BLaER1 (cell line): ENCODE measurements around the gene WDR54.
A peak's percentile ranks its signal among the peaks of the same experiment; 100 is the strongest.

Experiments used
- H3K27ac ChIP-seq: shearing (Covaris generic); formaldehyde crosslinking; 2 replicates; pipeline ENCODE4 v1.8.1; 2022
- H3K27me3 ChIP-seq: shearing (Covaris generic); formaldehyde crosslinking; 2 replicates; pipeline ENCODE4 v1.8.1; 2022
- H3K36me3 ChIP-seq: shearing (Covaris generic); formaldehyde crosslinking; 2 replicates; pipeline ENCODE4 v1.8.1; 2022
- H3K4me1 ChIP-seq: shearing (Covaris generic); formaldehyde crosslinking; 2 replicates; pipeline ENCODE4 v1.8.1; 2022
- H3K4me2 ChIP-seq: shearing (Covaris generic); formaldehyde crosslinking; 2 replicates; pipeline ENCODE4 v1.8.1; 2022
- H3K4me3 ChIP-seq: shearing (Covaris generic); formaldehyde crosslinking; 2 replicates; pipeline ENCODE4 v1.8.1; 2022
- H3K9ac ChIP-seq: shearing (Covaris generic); formaldehyde crosslinking; 2 replicates; pipeline ENCODE4 v1.8.1; 2022
- H3K9me3 ChIP-seq: shearing (Covaris generic); formaldehyde crosslinking; 2 replicates; pipeline ENCODE4 v1.8.1; 2022
- H4K20me1 ChIP-seq: shearing (Covaris generic); formaldehyde crosslinking; 2 replicates; pipeline ENCODE4 v1.8.1; 2022
- Cebpa-rat ChIP-seq: shearing (Covaris generic); IDR thresholded peaks from 2 replicates; pipeline ENCODE4 v1.8.1; 2022

Gene WDR54, protein sequence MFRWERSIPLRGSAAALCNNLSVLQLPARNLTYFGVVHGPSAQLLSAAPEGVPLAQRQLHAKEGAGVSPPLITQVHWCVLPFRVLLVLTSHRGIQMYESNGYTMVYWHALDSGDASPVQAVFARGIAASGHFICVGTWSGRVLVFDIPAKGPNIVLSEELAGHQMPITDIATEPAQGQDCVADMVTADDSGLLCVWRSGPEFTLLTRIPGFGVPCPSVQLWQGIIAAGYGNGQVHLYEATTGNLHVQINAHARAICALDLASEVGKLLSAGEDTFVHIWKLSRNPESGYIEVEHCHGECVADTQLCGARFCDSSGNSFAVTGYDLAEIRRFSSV

GRCh38 chr2:74421221-74421870 is at the start of gene WDR54, which contains the start of gene C2orf81:
TSS of gene WDR54 (plus strand) at chr2:74421730. CDS start at chr2:74422154, 424 bp downstream.
TSS of gene C2orf81 (minus strand) at chr2:74421619. CDS start at chr2:74421560, 59 bp downstream.
- Histone ChIP-seq H3K36me3 (peaks cover 25% of the 10 kb centered on the region), H4K20me1 (no peaks in the 10 kb centered on the region)
- no peak for TF ChIP-seq Cebpa-rat

DNA sequence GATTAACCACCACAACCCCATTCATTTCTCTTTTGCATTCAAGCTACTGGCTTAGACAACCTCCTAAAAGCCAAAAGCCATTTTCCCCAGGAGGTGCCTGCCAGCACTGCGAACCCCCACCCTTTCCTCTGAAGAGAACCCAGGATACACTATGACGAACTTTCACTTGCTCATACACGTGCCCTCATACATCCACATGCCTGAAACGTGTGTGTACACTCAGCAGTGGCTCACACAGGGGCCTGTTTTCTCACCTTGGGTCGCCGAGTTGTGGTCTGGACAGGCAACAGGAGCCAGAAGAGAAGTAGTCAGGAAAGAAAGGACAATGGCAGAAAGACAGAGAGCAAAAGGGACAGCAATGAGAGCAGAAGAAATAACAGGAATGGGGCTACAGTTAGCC is 48.9 kb upstream of the WDR54 start:
- Histone ChIP-seq H3K36me3 (peaks cover 90% of the 10 kb centered on the region), H3K4me2 (peak overlapping the region; percentile 63), H4K20me1 (peaks cover 53% of the 10 kb centered on the region)

More at GRCh38 chr2:74421221-74421870, at the start of gene WDR54, which contains the start of gene C2orf81:
- Histone ChIP-seq H3K9ac (peak within 1 kb of the TSS; percentile 69), H3K4me2 (peak within 1 kb of the TSS; percentile 96), H3K27me3 (peaks cover 21% of the 10 kb centered on the region), H3K27ac (0 out of 2 replicates have a peak within 1 kb of the TSS, but pooled peaks have one; percentile 38), H3K9me3 (no peaks in the 10 kb centered on the region), H3K4me3 (peak within 1 kb of the TSS; percentile 86), H3K4me1 (peaks cover 44% of the 10 kb centered on the region)

GRCh38 chr2:74373221-74373676 is 48.3 kb upstream of the WDR54 start:
- peak overlapping the region; percentile 63 for H3K4me2 ChIP-seq

More for the DNA sequence above, 48.9 kb upstream of the WDR54 start:
- peaks cover 30% of the 10 kb centered on the region for H3K4me1 ChIP-seq
- H3K27ac ChIP-seq: peak overlapping the region; percentile 35; the same call in 1 of the 2 replicates
- H3K9ac ChIP-seq: 0 out of 2 replicates have a peak overlapping the region, but pooled peaks have one; percentile 3
- no peak overlapping the region for H3K4me3 ChIP-seq
- no peaks in the 10 kb centered on the region for H3K27me3 ChIP-seq
- H3K9me3 ChIP-seq: no peaks in the 10 kb centered on the region
- TF ChIP-seq Cebpa-rat: no peak

DNA sequence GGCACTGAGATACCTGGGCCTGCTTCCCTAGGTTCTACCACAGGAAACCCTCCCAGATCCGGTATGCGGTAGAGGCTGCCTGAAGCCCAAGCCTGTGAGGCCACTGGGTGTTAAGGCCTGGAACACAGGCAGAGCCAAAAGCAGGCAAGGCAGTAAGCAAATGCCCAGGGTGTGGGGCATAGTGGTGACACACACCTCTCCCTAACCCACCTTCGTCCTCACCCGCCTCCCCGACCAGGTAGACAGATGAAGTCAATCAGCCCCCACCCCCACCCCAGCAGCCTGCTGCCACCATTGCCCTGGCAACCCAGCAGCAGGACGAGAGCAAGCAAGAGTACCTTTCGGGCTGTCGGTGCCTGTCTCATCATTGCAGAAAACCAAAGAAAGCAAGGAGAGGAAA is 47.5 kb upstream of the WDR54 start:
- TF ChIP-seq Cebpa-rat: no peak
- no peaks in the 10 kb centered on the region for H3K27me3 ChIP-seq
- peaks cover 90% of the 10 kb centered on the region for H3K36me3 ChIP-seq
- no peaks in the 10 kb centered on the region for H3K9me3 ChIP-seq
- H3K27ac ChIP-seq: no peak overlapping the region
- H3K4me1 ChIP-seq: peaks cover 35% of the 10 kb centered on the region
- H3K4me3 ChIP-seq: no peak overlapping the region
- no peak overlapping the region for H3K9ac ChIP-seq
- peaks cover 66% of the 10 kb centered on the region for H4K20me1 ChIP-seq
- peak overlapping the region; percentile 63 for H3K4me2 ChIP-seq

More at GRCh38 chr2:74373221-74373676, 48.3 kb upstream of the WDR54 start:
- Histone ChIP-seq H3K9ac (0 out of 2 replicates have a peak overlapping the region, but pooled peaks have one; percentile 3), H3K36me3 (peaks cover 90% of the 10 kb centered on the region), H3K4me1 (peaks cover 30% of the 10 kb centered on the region), H3K27me3 (no peaks in the 10 kb centered on the region), H3K4me3 (no peak overlapping the region), H3K9me3 (no peaks in the 10 kb centered on the region), H4K20me1 (peaks cover 59% of the 10 kb centered on the region), H3K27ac (peak overlapping the region; percentile 35; the same call in 1 of the 2 replicates)
- no peak for TF ChIP-seq Cebpa-rat

DNA sequence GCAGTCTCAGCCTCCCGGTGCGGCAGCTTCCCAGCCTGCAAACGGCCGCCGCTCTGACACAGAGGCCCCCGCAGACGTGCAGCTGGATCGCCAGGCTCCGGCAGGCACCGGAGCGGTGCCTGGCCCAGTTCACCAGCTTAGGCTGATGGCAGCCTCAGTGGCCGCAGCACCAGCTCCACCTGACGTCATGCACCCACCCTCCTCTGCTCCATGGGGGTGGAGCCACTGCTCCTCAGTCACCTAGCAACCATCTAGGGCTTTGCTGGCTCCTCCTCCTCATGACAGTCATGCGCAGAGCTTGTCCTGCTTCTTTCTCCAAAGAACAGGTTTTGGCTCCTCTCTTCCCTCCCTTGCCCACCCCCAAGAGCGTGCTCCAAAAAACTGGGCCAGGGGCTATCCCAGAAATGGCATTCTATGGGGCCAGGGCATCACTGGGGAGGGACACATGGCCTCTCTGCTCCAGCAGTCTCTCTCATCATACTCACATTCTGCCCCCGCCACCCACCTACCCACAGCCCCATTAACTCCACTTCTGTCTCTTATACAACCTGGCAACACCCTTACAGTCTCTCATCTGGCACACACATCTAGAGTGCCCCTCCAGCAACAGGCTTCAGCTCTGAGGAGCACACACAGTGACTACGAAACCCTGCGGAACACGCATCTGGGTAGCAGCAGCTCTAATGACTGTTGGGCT is 46.9 kb upstream of the WDR54 start:
- Histone ChIP-seq H3K27me3 (no peaks in the 10 kb centered on the region), H3K4me3 (no peak overlapping the region), H3K36me3 (peaks cover 89% of the 10 kb centered on the region), H4K20me1 (peaks cover 73% of the 10 kb centered on the region), H3K9me3 (no peaks in the 10 kb centered on the region), H3K4me1 (peaks cover 42% of the 10 kb centered on the region), H3K27ac (no peak overlapping the region), H3K4me2 (no peak overlapping the region), H3K9ac (no peak overlapping the region)
- no peak for TF ChIP-seq Cebpa-rat

GRCh38 chr2:74375838-74376237 is 45.7 kb upstream of the WDR54 start:
- Histone ChIP-seq H3K27me3 (no peaks in the 10 kb centered on the region), H3K4me3 (no peak overlapping the region), H3K27ac (no peak overlapping the region), H3K9me3 (no peaks in the 10 kb centered on the region), H3K36me3 (peaks cover 80% of the 10 kb centered on the region), H3K9ac (no peak overlapping the region), H4K20me1 (peaks cover 85% of the 10 kb centered on the region), H3K4me1 (peaks cover 52% of the 10 kb centered on the region), H3K4me2 (peak overlapping the region; percentile 39)
- TF ChIP-seq Cebpa-rat: no peak

DNA sequence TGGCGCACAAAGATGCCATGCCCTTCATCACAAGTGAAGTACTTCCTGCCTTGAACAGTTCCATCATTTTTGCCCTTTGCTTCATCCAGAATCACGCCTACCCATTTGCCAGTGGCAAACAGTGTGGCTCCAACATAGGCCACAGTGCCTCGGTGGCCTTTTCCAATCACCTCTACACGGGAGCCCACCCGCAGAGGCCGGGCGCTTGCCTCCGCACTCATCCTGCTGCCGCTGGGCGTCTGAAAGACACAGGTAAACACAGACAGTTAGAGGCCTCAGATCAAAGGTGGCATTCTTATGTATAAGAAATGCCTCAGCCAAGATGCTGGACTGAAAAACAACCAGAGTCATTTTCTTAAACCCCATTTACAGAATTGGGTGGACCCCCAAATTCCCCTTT is 43.5 kb upstream of the WDR54 start:
- Histone ChIP-seq H3K4me1 (peaks cover 47% of the 10 kb centered on the region), H4K20me1 (peaks cover 90% of the 10 kb centered on the region), H3K4me3 (no peak overlapping the region), H3K36me3 (peaks cover 76% of the 10 kb centered on the region), H3K9me3 (no peaks in the 10 kb centered on the region), H3K4me2 (no peak overlapping the region), H3K27ac (no peak overlapping the region), H3K9ac (no peak overlapping the region), H3K27me3 (no peaks in the 10 kb centered on the region)
- no peak for TF ChIP-seq Cebpa-rat

- H3K36me3 ChIP-seq: peaks cover 83% of the 10 kb centered on the region
- peaks cover 34% of the 10 kb centered on the region for H3K4me1 ChIP-seq
- H3K27ac ChIP-seq: peak within 1 kb of the TSS; percentile 19; the same call in 1 of the 2 replicates
- no peak for TF ChIP-seq Cebpa-rat
- no peaks in the 10 kb centered on the region for H3K9me3 ChIP-seq
- H3K27me3 ChIP-seq: no peaks in the 10 kb centered on the region
- H4K20me1 ChIP-seq: peaks cover 88% of the 10 kb centered on the region
- no peak within 1 kb of the TSS for H3K4me3 ChIP-seq
- peak within 1 kb of the TSS; percentile 53 for H3K4me2 ChIP-seq
- peak within 1 kb of the TSS; percentile 57 for H3K9ac ChIP-seq
Observed at GRCh38 chr2:74379851-74380789, 41.4 kb upstream of the WDR54 start, which contains the start of gene DCTN1. TSS of gene DCTN1 (minus strand) at chr2:74380311. CDS start at chr2:74380037, 274 bp downstream.
